KOPT-K1 (cell line): Measurements from ENCODE around the gene EXOC2.

Experiments
- H3K27ac ChIP-seq: fragments of 200-600 bp; sonication (generic); 2 replicates; pipeline ENCODE4 v1.5.1; 2016; ENCODE audit warnings: antibody characterized with exemption, mild to moderate bottlenecking, low read depth, low read length; ENCODE audit not compliant: poor library complexity, severe bottlenecking
- H3K36me3 ChIP-seq: fragments of 200-600 bp; sonication (generic); 2 replicates; pipeline ENCODE4 v1.5.1; 2017; ENCODE audit warnings: antibody characterized with exemption, mild to moderate bottlenecking, low read length, moderate library complexity; ENCODE audit not compliant: insufficient read depth
- H3K9me3 ChIP-seq: fragments of 200-600 bp; sonication (generic); 2 replicates; pipeline ENCODE4 v1.5.1; 2017; ENCODE audit warnings: antibody characterized with exemption, low read length, mild to moderate bottlenecking; ENCODE audit not compliant: insufficient read depth, poor library complexity, severe bottlenecking

The EXOC2 gene

GRCh38 chr6:692858-693722 is at the start of gene EXOC2:
TSS of gene EXOC2 (minus strand) at chr6:693139. CDS start at chr6:637818, 55,321 bp downstream.
- no peaks in the 10 kb centered on the region for H3K9me3 ChIP-seq
- peaks cover 22% of the 10 kb centered on the region for H3K36me3 ChIP-seq
- peak within 1 kb of the TSS; percentile 70 for H3K27ac ChIP-seq

DNA sequence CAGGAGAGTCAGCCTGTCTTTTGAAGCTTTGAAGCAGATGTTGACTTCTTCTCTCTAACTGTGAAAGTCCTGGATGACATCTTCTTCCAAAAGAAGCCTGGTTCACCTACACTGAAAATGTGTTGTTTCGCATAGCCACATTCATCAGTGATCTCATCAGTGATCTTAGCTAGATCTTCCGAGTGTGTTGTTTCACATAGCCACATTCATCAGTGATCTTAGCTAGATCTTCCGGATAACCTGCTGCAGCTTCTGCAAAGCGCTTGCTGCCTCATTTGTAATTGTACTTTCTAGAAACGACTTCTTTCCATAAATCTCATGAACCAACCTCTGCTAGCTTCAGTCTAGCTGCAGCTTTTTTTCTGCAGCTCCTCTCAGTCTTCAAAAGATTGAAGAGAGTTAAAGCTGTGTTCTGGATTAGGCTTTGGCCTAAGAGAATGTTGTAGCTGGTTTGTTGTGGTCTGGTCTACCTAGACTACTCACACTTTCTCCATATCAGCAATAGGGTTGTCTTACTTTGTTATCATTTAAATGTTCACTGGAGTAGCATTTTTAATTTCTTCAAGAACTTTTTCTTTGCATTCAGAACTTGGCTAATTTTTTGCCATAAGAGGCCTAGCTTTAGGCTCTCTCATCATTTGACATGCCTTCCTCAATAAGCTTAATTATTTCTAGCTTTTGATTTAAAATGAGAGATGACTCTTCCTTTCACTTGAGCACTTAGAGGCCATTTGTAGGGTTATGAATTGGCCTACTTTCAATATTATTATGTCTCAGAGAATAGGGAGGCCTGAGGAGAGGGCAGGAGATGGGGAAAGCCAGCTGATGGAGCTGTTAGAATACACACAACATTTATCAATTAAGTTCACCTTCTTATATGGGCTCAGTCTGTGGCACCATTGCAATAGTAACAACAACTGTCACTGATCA is 48.7 kb upstream of the EXOC2 start:
- Histone ChIP-seq H3K36me3 (no peaks in the 10 kb centered on the region), H3K27ac (no peak overlapping the region), H3K9me3 (no peaks in the 10 kb centered on the region)

GRCh38 chr6:736657-737446 is 43.9 kb upstream of the EXOC2 start:
- H3K9me3 ChIP-seq = no peaks in the 10 kb centered on the region
- H3K27ac ChIP-seq = no peak overlapping the region
- no peaks in the 10 kb centered on the region for H3K36me3 ChIP-seq

- no peaks in the 10 kb centered on the region for H3K36me3 ChIP-seq
- no peak overlapping the region for H3K27ac ChIP-seq
- no peaks in the 10 kb centered on the region for H3K9me3 ChIP-seq
Measured at GRCh38 chr6:733431-734219, 40.7 kb upstream of the EXOC2 start.

DNA sequence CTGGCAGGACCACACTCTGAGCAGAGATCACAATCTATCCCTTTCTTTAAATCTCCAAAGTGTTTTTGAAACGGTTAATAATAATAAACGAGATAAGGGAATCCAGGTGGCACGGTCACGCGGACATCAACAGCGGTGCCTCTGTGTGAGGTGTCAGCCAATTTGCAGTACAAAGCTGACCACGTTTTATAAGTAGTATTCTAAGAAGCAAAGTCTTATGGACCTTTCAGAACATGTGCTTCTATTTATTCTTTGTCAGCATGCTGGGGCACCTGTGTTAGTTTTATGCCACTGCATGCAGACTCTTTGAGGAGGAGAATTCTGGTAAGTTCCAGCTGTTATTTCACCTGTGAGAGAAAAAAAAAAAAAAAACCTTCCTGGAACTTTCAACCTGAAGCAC is 39.0 kb upstream of the EXOC2 start:
- H3K27ac ChIP-seq = no peak overlapping the region
- no peaks in the 10 kb centered on the region for H3K9me3 ChIP-seq
- no peaks in the 10 kb centered on the region for H3K36me3 ChIP-seq

GRCh38 chr6:729606-730320 is 36.8 kb upstream of the EXOC2 start:
- Histone ChIP-seq H3K36me3 (no peaks in the 10 kb centered on the region), H3K9me3 (no peaks in the 10 kb centered on the region), H3K27ac (no peak overlapping the region)

- no peaks in the 10 kb centered on the region for H3K9me3 ChIP-seq
- H3K27ac ChIP-seq = no peak overlapping the region
- no peaks in the 10 kb centered on the region for H3K36me3 ChIP-seq
Measured at GRCh38 chr6:727856-728255, 34.9 kb upstream of the EXOC2 start.

- Histone ChIP-seq H3K27ac (no peak overlapping the region), H3K36me3 (no peaks in the 10 kb centered on the region), H3K9me3 (no peaks in the 10 kb centered on the region)
Measured at GRCh38 chr6:723540-723939, 30.6 kb upstream of the EXOC2 start.

DNA sequence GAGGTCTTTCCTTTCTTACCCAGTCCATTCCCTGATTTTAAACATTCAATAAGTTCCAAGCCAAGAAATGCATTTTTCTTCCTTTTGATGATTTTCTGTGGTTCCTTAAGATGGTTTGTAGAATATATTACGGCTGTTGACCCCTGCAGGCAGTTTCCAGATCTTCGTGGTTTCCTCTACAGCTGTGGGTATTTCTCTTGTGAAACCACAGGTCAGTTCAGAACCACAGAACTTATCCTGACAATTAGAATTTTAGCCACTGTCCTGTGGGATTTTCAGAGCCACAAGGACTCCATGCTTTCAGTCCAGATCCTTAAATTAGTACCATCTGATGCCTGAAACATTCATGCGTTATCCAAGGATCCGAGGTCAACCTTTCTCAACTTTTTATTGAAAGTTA is 29.7 kb upstream of the EXOC2 start:
- Histone ChIP-seq H3K9me3 (no peaks in the 10 kb centered on the region), H3K36me3 (no peaks in the 10 kb centered on the region), H3K27ac (no peak overlapping the region)

- Histone ChIP-seq H3K9me3 (no peaks in the 10 kb centered on the region), H3K27ac (no peak overlapping the region), H3K36me3 (no peaks in the 10 kb centered on the region)
Measured at GRCh38 chr6:722077-722524, 29.2 kb upstream of the EXOC2 start.

GRCh38 chr6:718345-718744 is 25.4 kb upstream of the EXOC2 start:
- no peaks in the 10 kb centered on the region for H3K9me3 ChIP-seq

GRCh38 chr6:717135-717534 is 24.2 kb upstream of the EXOC2 start:
- no peak overlapping the region for H3K27ac ChIP-seq
- no peaks in the 10 kb centered on the region for H3K36me3 ChIP-seq
- no peaks in the 10 kb centered on the region for H3K9me3 ChIP-seq

More at GRCh38 chr6:718345-718744, 25.4 kb upstream of the EXOC2 start:
- no peaks in the 10 kb centered on the region for H3K36me3 ChIP-seq
- no peak overlapping the region for H3K27ac ChIP-seq

DNA sequence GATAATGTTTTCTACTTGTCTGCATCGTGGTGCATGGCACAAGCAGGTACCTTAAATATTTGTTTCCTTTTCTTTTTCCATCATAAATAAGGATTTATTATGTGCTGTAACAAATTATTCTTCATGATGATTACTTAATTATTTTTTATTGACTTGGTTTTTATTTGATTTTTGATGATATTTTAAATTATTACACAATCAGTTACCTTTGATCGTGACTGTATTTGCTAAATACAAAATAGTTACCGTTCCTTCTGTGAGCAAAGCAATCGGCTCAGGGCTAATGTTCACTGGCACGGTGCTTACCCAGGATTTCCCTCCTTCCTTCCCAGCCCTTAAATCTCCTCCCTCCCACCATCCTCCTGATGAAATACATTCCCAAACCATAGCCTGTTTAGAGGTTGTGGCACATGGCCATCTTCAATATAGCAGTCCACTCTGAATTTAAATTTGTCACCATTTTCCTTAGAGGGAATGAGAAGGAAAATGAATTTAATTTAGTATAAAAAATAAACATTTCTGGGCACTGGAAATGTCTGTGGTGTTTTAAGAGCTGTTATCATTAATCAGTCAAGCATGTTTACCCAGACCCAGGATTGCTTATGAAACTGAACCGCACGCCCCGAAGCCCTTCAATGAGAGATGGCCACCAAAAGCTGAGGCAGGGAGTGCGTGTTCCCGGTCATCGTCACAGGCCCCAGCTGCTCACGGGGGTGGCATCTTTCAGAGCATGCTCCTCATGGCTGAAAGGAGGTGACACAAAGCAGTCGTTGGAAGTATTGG is 23.0 kb upstream of the EXOC2 start:
- Histone ChIP-seq H3K9me3 (no peaks in the 10 kb centered on the region), H3K27ac (no peak overlapping the region), H3K36me3 (no peaks in the 10 kb centered on the region)
